Upper lobe of right lung (tissue), 1 donor: Measurements from ENCODE around the gene DDX59. TPM values are rescaled to one million over a fixed set of nuclear protein-coding genes. Genes with fewer than 3 reads are reported as not detected.

Experiments used
- ATAC-seq: fragments of 200-7000 bp; cut with Tn5 transposase; one replicate; pipeline ENCODE4 v1.9.1; 2020; ENCODE audit warnings: mild to moderate bottlenecking, moderate library complexity
- DNase-seq: peaks from one replicate; pipeline ENCODE4 v3.0.0-alpha.2; 2020
- H3K27ac ChIP-seq: fragments of 200-600 bp; one replicate; pipeline ENCODE4 v1.8.0; 2022
- H3K27me3 ChIP-seq: fragments of 200-600 bp; one replicate; pipeline ENCODE4 v1.8.0; 2022; ENCODE audit warnings: mild to moderate bottlenecking
- H3K36me3 ChIP-seq: fragments of 200-600 bp; one replicate; pipeline ENCODE4 v1.8.0; 2022
- H3K4me1 ChIP-seq: fragments of 200-600 bp; one replicate; pipeline ENCODE4 v1.8.0; 2022
- H3K4me3 ChIP-seq: fragments of 200-600 bp; one replicate; pipeline ENCODE4 v1.8.0; 2022; ENCODE audit warnings: mild to moderate bottlenecking
- H3K9me3 ChIP-seq: fragments of 200-600 bp; one replicate; pipeline ENCODE4 v1.8.0; 2022
- intact Hi-C: fragments of 100-400 bp; cut with DNase I; formaldehyde crosslinking; loops from one replicate; pipeline ENCODE4 v1.11.0; 2022
- total RNA-seq: library from RNA; stranded (reverse); fragmentation: NEBNext Ultra II Directional; extraction: Animal tissue kit (Norgen Biotek cat#: 25700); gene quantifications from one replicate; pipeline ENCODE4 v1.2.1, GENCODE V29; 2021
- TF ChIP-seq, protein P1 (sequence below): fragments of 200-600 bp; IDR thresholded peaks from one replicate; pipeline ENCODE4 v1.8.0; 2022; ENCODE audit warnings: antibody characterized with exemption
- donor health status: DM: no; HTN: yes; CAD: no; lungs with severe emphysema.

DDX59 gene
- total RNA-seq, 1 donor from 2014 or later = 14.9 TPM

DNA sequence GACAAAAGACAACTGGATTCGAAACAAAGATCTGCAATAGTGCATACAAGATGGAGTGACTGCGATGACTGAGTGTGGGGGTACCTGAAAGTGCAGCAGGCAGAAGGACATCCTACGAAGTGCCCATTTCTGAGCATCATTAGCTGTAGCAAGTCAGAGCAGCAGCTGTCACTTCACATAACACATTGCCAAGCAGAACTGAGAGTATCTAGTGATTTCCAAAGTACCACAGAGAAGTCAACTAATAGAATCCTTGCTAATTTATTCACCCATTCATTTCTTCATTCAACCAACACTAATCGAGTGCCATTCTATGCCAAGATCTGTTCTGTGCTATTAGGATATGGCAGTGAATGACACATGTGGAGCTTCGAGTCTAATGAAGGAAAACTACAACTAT lies 37.4 kb upstream of the DDX59 start:
- no peaks in the 10 kb centered on the region for H3K9me3 ChIP-seq
- no peaks in the 10 kb centered on the region for H3K27me3 ChIP-seq
- no peaks in the 10 kb centered on the region for H3K36me3 ChIP-seq
- TF ChIP-seq, protein P1, sequence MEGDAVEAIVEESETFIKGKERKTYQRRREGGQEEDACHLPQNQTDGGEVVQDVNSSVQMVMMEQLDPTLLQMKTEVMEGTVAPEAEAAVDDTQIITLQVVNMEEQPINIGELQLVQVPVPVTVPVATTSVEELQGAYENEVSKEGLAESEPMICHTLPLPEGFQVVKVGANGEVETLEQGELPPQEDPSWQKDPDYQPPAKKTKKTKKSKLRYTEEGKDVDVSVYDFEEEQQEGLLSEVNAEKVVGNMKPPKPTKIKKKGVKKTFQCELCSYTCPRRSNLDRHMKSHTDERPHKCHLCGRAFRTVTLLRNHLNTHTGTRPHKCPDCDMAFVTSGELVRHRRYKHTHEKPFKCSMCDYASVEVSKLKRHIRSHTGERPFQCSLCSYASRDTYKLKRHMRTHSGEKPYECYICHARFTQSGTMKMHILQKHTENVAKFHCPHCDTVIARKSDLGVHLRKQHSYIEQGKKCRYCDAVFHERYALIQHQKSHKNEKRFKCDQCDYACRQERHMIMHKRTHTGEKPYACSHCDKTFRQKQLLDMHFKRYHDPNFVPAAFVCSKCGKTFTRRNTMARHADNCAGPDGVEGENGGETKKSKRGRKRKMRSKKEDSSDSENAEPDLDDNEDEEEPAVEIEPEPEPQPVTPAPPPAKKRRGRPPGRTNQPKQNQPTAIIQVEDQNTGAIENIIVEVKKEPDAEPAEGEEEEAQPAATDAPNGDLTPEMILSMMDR = no peak
- DNase-seq (no peak), ATAC-seq (no peak)
- no peaks in the 10 kb centered on the region for H3K4me1 ChIP-seq
- H3K27ac ChIP-seq = no peak overlapping the region
- intact Hi-C loops = no loop called here
- H3K4me3 ChIP-seq = no peak overlapping the region

DNA sequence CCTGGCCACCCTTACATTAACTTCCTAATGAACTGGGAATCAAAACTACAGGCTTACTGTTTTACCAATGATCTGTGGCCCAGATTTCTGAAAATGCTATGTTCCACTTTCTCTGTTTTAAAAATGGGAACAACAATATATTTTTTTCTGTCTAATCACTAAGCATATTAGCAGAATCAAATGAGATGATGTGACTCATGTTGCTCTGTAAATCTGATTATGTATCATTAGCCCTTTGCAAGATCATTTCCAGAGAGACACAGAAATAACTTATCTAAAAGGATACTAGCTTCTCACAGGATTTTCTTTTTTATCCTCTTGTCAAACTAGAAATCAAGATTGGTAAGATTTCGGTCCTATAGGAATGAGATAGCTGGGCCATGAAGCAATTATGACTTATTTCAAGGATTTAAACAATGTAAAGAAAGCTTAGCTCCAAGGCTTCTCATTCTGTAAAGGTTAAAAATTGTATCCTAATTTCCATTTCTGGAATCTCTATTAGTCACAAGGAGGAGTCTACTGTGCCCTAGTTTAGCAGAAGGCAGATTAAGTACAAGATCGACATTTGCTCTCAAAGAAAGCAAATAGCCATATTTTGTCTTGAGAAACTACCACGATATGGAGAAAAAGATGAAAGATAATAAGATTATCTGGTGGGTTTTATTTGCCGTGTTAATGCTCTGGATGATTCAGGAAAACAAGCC lies 36.6 kb upstream of the DDX59 start:
- no peaks in the 10 kb centered on the region for H3K9me3 ChIP-seq
- H3K27ac ChIP-seq = no peak overlapping the region
- DNase-seq = no peak
- H3K4me3 ChIP-seq = no peak overlapping the region
- H3K27me3 ChIP-seq = no peaks in the 10 kb centered on the region
- intact Hi-C loops = no loop called here
- no peaks in the 10 kb centered on the region for H3K36me3 ChIP-seq
- TF ChIP-seq, protein P1 = no peak
- H3K4me1 ChIP-seq = no peaks in the 10 kb centered on the region
- ATAC-seq = no peak

DNA sequence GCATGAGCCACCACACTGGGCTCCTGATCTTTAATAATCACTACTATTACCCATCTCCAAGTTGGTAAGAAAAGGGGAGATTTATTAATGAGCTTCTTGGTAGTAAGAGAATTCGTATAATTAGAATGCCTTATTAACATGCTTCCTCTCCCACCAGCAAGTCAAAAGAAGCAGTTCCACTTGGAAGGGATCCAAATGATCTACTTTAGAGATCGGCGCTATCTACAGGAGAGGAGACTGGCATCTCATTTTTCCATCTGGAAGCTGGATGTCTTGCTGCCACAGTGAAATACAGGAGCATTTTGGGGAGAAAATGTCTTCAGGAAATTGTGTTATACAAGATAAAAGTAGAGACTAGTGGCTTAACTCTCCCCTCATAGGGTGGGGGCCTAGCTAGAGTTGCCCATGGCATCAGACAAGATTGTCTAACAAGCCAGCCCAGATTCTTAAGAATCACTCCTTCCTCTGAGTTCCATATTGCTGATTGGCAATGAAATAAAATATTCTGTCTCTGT lies 35.3 kb upstream of the DDX59 start:
- Histone ChIP-seq H3K4me3 (no peak overlapping the region), H3K9me3 (no peaks in the 10 kb centered on the region), H3K4me1 (no peaks in the 10 kb centered on the region), H3K27me3 (no peaks in the 10 kb centered on the region), H3K27ac (no peak overlapping the region), H3K36me3 (no peaks in the 10 kb centered on the region)
- TF ChIP-seq, protein P1 = no peak
- DNase-seq (no peak), ATAC-seq (no peak)
- intact Hi-C loops = no loop called here

DNA sequence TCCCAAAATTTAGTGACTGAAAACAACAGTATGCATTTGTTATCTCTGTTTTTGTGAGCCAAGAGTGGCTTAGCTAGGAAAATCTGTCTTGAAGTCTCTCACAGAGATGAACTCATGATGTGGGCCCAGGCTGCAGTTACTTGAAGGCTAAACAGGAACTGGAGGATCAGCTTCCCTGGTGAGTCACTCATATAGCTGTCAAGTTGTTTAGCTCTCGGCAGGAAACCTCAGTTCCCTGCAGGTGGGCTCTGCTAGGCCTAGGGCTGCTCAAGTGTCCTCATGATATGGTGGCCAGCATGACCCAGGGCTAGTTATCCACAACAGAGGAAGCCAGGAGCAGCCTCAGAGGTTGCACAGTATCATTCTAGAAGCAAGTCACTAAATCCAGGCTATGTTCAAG lies 30.2 kb upstream of the DDX59 start:
- Histone ChIP-seq H3K27ac (no peak overlapping the region), H3K27me3 (no peaks in the 10 kb centered on the region), H3K4me1 (no peaks in the 10 kb centered on the region), H3K9me3 (no peaks in the 10 kb centered on the region), H3K4me3 (no peak overlapping the region), H3K36me3 (no peaks in the 10 kb centered on the region)
- TF ChIP-seq, protein P1 = no peak
- intact Hi-C loops = no loop called here
- DNase-seq (no peak), ATAC-seq (no peak)

DNA sequence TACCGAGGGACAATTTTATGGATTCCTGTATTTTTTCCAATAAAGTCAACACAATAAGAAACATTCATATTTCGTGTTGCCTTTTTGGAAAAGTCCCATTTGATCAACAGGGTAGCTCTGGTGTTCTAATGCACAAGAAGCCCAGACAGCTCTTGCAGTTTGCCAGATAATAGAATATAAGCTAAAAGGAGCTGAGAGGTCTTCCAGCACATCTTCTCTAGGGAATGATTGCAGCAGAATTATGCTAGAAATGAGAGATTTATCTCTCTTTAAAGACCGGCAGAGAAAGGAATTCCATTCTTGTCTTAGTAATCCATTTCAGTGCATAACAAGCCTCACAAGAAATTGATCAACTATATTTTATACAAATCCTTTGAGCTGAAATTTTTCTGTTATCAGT lies 25.0 kb upstream of the DDX59 start:
- Histone ChIP-seq H3K36me3 (no peaks in the 10 kb centered on the region), H3K4me1 (no peaks in the 10 kb centered on the region), H3K4me3 (no peak overlapping the region), H3K27me3 (no peaks in the 10 kb centered on the region), H3K9me3 (no peaks in the 10 kb centered on the region), H3K27ac (no peak overlapping the region)
- DNase-seq (no peak), ATAC-seq (no peak)
- TF ChIP-seq, protein P1 = no peak
- intact Hi-C loops = no loop called here

DNA sequence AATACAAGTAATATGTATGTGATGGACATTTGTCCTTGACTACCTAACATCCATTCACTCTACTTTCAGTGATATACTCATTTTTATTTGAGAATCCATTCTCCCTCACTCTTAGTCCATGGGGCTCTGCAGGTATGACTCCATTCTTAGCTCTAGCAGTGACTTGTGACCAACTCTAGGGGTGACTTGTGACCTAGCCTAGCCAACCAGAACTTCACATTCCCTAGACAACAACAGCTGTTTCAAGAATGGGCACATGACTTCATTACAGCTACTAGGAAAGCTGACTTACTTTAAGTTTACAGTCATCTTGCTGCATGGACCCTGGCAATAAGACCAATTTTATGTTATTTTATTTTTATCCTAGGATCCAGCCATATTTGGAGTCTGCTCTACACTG lies 23.6 kb upstream of the DDX59 start:
- DNase-seq (no peak), ATAC-seq (no peak)
- H3K4me3 ChIP-seq = no peak overlapping the region
- no peaks in the 10 kb centered on the region for H3K4me1 ChIP-seq
- H3K27me3 ChIP-seq = no peaks in the 10 kb centered on the region
- TF ChIP-seq, protein P1 = no peak
- no peak overlapping the region for H3K27ac ChIP-seq
- H3K36me3 ChIP-seq = no peaks in the 10 kb centered on the region
- H3K9me3 ChIP-seq = no peaks in the 10 kb centered on the region
- intact Hi-C loops = no loop called here
